ENCODE data around the gene SLC15A2.

The SLC15A2 gene

DNA sequence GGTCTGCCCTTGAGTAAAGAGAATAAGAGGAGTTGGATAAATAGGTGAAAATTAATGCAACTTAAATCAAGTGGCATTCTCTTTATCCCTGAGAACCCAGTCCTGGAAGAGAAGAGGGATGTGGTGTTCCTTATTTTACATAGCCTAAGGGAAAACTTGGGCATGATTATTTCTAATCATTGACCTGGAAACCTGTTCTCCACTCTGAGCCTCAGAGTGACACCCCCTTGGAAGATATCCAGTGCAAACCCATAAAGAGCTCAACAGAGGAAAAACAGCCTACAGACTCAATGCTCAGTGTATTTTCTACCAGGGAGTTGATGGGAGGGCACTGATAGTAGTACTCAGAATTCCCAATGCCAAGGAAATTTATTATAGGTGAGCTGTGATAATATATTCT is 22.0 kb downstream of the SLC15A2 start:
- Histone ChIP-seq H3K4me1 (ENCODE audit: insufficient read depth, low read length, severe bottlenecking) (no peaks in the 10 kb centered on the region), H3K9me3 (ENCODE audit: low read length) (no peaks in the 10 kb centered on the region), H4K20me1 (ENCODE audit: insufficient read depth, low read length) (no peaks in the 10 kb centered on the region), H3F3A (ENCODE audit: insufficient read depth, low read length) (no peaks in the 10 kb centered on the region), H3K27me3 (ENCODE audit: insufficient read depth, low read length) (no peaks in the 10 kb centered on the region), H2AFZ (ENCODE audit: low read length) (no peak overlapping the region), H3K9ac (ENCODE audit: low read length) (no peak overlapping the region), H3K4me2 (ENCODE audit: low read length) (no peak overlapping the region), H3K79me2 (ENCODE audit: insufficient read depth, low read length) (no peaks in the 10 kb centered on the region), H3K27ac (ENCODE audit: low read depth, low read length, poor library complexity, severe bottlenecking) (no peak overlapping the region), H3K4me3 (ENCODE audit: low read depth, low read length, poor library complexity, severe bottlenecking) (no peak overlapping the region), H3K9me2 (ENCODE audit: low read depth, low read length) (no peaks in the 10 kb centered on the region), H3K36me3 (ENCODE audit: insufficient read depth, low read length) (peaks cover 26% of the 10 kb centered on the region)
- no peak for TF ChIP-seq EZH2 (IDR thresholded peaks at IDR 0.05; ENCODE audit: borderline replicate concordance, low read length)
- TF ChIP-seq CTCF (IDR thresholded peaks at IDR 0.05; ENCODE audit: low read length): no peak

GRCh38 chr3:121918779-121919483 is 24.7 kb downstream of the SLC15A2 start:
- no peaks in the 10 kb centered on the region for H3K4me1 ChIP-seq (ENCODE audit: insufficient read depth, low read length, severe bottlenecking)
- no peak overlapping the region for H3K27ac ChIP-seq (ENCODE audit: low read depth, low read length, poor library complexity, severe bottlenecking)
- no peaks in the 10 kb centered on the region for H3F3A ChIP-seq (ENCODE audit: insufficient read depth, low read length)
- H3K9me3 ChIP-seq (ENCODE audit: low read length): no peaks in the 10 kb centered on the region
- H2AFZ ChIP-seq (ENCODE audit: low read length): no peak overlapping the region
- no peak overlapping the region for H3K9ac ChIP-seq (ENCODE audit: low read length)
- H3K27me3 ChIP-seq (ENCODE audit: insufficient read depth, low read length): no peaks in the 10 kb centered on the region
- no peaks in the 10 kb centered on the region for H4K20me1 ChIP-seq (ENCODE audit: insufficient read depth, low read length)
- TF ChIP-seq CTCF (IDR thresholded peaks at IDR 0.05; ENCODE audit: low read length): no peak
- no peak for TF ChIP-seq EZH2 (IDR thresholded peaks at IDR 0.05; ENCODE audit: borderline replicate concordance, low read length)
- no peak overlapping the region for H3K4me2 ChIP-seq (ENCODE audit: low read length)
- no peaks in the 10 kb centered on the region for H3K9me2 ChIP-seq (ENCODE audit: low read depth, low read length)
- H3K4me3 ChIP-seq (ENCODE audit: low read depth, low read length, poor library complexity, severe bottlenecking): no peak overlapping the region
- H3K36me3 ChIP-seq (ENCODE audit: insufficient read depth, low read length): peaks cover 21% of the 10 kb centered on the region
- H3K79me2 ChIP-seq (ENCODE audit: insufficient read depth, low read length): no peaks in the 10 kb centered on the region

DNA sequence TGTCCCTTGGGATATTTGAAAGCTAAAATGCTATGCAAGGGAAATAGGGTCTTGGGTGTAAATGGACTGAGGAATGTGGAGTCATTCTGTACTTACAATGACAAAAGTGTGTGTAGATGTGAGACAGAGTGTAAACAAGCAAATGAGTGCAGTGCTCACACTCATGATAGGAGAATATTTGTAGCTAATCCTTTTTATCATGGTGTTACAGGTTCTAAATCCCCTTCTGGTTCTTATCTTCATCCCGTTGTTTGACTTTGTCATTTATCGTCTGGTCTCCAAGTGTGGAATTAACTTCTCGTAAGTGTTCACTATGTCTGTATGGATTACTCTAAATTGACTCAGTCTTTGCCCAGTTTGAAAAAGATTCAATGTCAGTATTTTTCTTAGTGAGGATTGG is 30.5 kb downstream of the SLC15A2 start:
- no peak overlapping the region for H3K4me2 ChIP-seq (ENCODE audit: low read length)

More for the DNA sequence above, 30.5 kb downstream of the SLC15A2 start:
- Histone ChIP-seq H4K20me1 (ENCODE audit: insufficient read depth, low read length) (no peaks in the 10 kb centered on the region), H3K9me3 (ENCODE audit: low read length) (no peaks in the 10 kb centered on the region), H3K27me3 (ENCODE audit: insufficient read depth, low read length) (no peaks in the 10 kb centered on the region), H3F3A (ENCODE audit: insufficient read depth, low read length) (no peaks in the 10 kb centered on the region), H3K36me3 (ENCODE audit: insufficient read depth, low read length) (peaks cover 44% of the 10 kb centered on the region), H3K9me2 (ENCODE audit: low read depth, low read length) (no peaks in the 10 kb centered on the region), H3K9ac (ENCODE audit: low read length) (no peak overlapping the region), H3K27ac (ENCODE audit: low read depth, low read length, poor library complexity, severe bottlenecking) (no peak overlapping the region), H3K4me3 (ENCODE audit: low read depth, low read length, poor library complexity, severe bottlenecking) (no peak overlapping the region), H3K79me2 (ENCODE audit: insufficient read depth, low read length) (no peaks in the 10 kb centered on the region), H2AFZ (ENCODE audit: low read length) (no peak overlapping the region), H3K4me1 (ENCODE audit: insufficient read depth, low read length, severe bottlenecking) (no peaks in the 10 kb centered on the region)
- TF ChIP-seq EZH2 (IDR thresholded peaks at IDR 0.05; ENCODE audit: borderline replicate concordance, low read length) (no peak), CTCF (IDR thresholded peaks at IDR 0.05; ENCODE audit: low read length) (no peak)

Data from OCI-LY1 (cell line).